A673 (cell line): Measurements from ENCODE around the gene EVI5L.

ENCODE experiments used
- EZH2 ChIP-seq: fragments of 200-600 bp; sonication (generic); IDR thresholded peaks from 2 replicates; pipeline ENCODE4 v1.6.1; 2017; ENCODE audit warnings: borderline replicate concordance, low read depth, mild to moderate bottlenecking, mixed read lengths, antibody characterized with exemption, low read length; ENCODE audit not compliant: poor library complexity, severe bottlenecking
- TF ChIP-seq, protein P1 (sequence below): fragments of 300-800, 200-600 bp; sonication (generic); conservative IDR thresholded peaks from 2 replicates; pipeline ENCODE4 v1.5.1; 2017; ENCODE audit warnings: low read depth, mild to moderate bottlenecking, antibody characterized with exemption, low read length, moderate library complexity, mixed read lengths

DNA sequence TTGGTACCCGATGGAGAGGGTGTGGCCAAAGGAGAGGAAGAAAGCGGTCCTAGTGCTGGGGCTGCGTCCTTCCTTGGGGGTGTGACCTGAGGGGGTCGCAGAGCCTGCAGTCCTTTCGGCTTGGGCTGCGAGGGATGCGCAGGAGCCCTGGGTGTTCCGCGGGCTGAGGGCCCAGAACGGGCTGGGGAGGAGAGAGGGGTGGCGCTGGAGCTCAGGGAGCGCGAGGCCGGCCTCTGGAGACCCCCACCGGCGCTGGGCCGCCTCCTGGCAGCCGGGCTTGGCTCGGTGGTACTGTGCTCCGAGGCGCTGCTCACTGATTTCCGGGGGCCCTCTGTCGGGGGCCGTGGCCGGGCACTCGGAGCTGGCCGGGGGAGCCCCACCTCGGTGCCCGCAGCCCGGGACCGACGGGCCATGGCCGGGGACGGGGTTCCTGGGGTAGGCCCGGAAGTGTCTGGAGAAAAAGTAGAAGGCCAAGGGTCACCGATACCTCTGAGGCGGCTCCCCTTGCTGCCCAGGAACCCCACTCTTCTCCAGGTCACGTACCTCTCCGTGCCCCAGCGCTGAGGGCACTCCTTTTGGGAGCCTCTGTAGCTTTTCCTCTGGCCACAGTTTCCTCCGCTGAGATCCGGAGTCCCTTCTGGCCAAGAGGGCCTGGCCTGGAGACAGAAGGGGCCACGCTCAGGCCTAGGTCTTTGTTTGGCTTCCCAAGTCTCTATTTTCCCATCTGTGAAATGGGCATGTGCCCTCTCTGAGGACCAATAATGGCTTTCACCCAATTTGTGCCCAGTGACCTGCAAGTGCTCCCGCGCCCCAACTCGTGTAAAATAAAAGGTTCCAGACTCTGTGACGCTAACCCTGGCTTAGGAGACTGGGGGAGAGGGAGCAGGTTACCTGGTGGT lies 42.5 kb downstream of the EVI5L start:
- TF ChIP-seq, protein P1, sequence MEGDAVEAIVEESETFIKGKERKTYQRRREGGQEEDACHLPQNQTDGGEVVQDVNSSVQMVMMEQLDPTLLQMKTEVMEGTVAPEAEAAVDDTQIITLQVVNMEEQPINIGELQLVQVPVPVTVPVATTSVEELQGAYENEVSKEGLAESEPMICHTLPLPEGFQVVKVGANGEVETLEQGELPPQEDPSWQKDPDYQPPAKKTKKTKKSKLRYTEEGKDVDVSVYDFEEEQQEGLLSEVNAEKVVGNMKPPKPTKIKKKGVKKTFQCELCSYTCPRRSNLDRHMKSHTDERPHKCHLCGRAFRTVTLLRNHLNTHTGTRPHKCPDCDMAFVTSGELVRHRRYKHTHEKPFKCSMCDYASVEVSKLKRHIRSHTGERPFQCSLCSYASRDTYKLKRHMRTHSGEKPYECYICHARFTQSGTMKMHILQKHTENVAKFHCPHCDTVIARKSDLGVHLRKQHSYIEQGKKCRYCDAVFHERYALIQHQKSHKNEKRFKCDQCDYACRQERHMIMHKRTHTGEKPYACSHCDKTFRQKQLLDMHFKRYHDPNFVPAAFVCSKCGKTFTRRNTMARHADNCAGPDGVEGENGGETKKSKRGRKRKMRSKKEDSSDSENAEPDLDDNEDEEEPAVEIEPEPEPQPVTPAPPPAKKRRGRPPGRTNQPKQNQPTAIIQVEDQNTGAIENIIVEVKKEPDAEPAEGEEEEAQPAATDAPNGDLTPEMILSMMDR, result no peak
- no peak for TF ChIP-seq EZH2
